Trophoblast cell (in vitro differentiated cells and primary cell): ENCODE data around the gene CA6.
"Not testable (repeated sequence)": the region's sequence is repeated elsewhere in the genome, so short reads cannot be mapped to it uniquely, and the experiment has no call there.

Source experiments
- DNase-seq, 2 donors: peaks; one replicate each; pipeline ENCODE4 v3.0.0-alpha.2; 2016
- H2AFZ ChIP-seq: 2 replicates; pipeline ENCODE4 v1.6.1; 2013; ENCODE audit warnings: low read length, moderate library complexity, mild to moderate bottlenecking; ENCODE audit not compliant: insufficient read depth, poor library complexity
- H2AK5ac ChIP-seq: 2 replicates; pipeline ENCODE4 v1.6.1; 2013; ENCODE audit warnings: mild to moderate bottlenecking, low read length
- H2BK120ac ChIP-seq: 2 replicates; pipeline ENCODE4 v1.6.1; 2013; ENCODE audit warnings: low read length, mild to moderate bottlenecking, moderate library complexity; ENCODE audit not compliant: insufficient read depth, poor library complexity
- H2BK12ac ChIP-seq: 2 replicates; pipeline ENCODE4 v1.6.1; 2013; ENCODE audit warnings: mild to moderate bottlenecking, low read length, moderate library complexity
- H2BK5ac ChIP-seq: 2 replicates; pipeline ENCODE4 v1.6.1; 2013; ENCODE audit warnings: low read length, low read depth, moderate library complexity, mild to moderate bottlenecking; ENCODE audit not compliant: poor library complexity
- H3K14ac ChIP-seq: 2 replicates; pipeline ENCODE4 v1.6.1; 2013; ENCODE audit warnings: mild to moderate bottlenecking, low read length
- H3K18ac ChIP-seq: 2 replicates; pipeline ENCODE4 v1.6.1; 2013; ENCODE audit warnings: mild to moderate bottlenecking, low read length
- H3K23ac ChIP-seq: 2 replicates; pipeline ENCODE4 v1.6.1; 2013; ENCODE audit warnings: low read length
- H3K27ac ChIP-seq: 2 replicates; pipeline ENCODE4 v1.5.1; 2013; ENCODE audit warnings: low read depth, mild to moderate bottlenecking, inconsistent platforms, low read length, moderate library complexity
- H3K27me3 ChIP-seq: 2 replicates; pipeline ENCODE4 v1.6.1; 2013; ENCODE audit warnings: inconsistent platforms, mild to moderate bottlenecking, low read length, moderate library complexity; ENCODE audit not compliant: insufficient read depth
- H3K36me3 ChIP-seq, 2 experiments: 1 replicate in 1 of 2; 2 replicates in 1 of 2; pipeline ENCODE4 v1.6.1; 2013; ENCODE audit warnings: low read length in 2 of 2, mild to moderate bottlenecking in 2 of 2, moderate library complexity in 1 of 2; ENCODE audit not compliant: insufficient read depth in 2 of 2, control insufficient read depth in 1 of 2
- H3K4ac ChIP-seq: 2 replicates; pipeline ENCODE4 v1.6.1; 2013; ENCODE audit warnings: low read depth, mild to moderate bottlenecking, low read length, moderate library complexity
- H3K4me1 ChIP-seq, 2 experiments: 1 replicate in 1 of 2; 2 replicates in 1 of 2; pipeline ENCODE4 v1.6.1; 2013; ENCODE audit warnings: low read length in 2 of 2, mild to moderate bottlenecking in 2 of 2, moderate library complexity in 1 of 2; ENCODE audit not compliant: insufficient read depth in 2 of 2, control insufficient read depth in 1 of 2
- H3K4me2 ChIP-seq: 2 replicates; pipeline ENCODE4 v1.6.1; 2013; ENCODE audit warnings: inconsistent platforms, mild to moderate bottlenecking, low read length, moderate library complexity
- H3K4me3 ChIP-seq: 2 replicates; pipeline ENCODE4 v1.5.1; 2013; ENCODE audit warnings: mild to moderate bottlenecking, low read depth, low read length, inconsistent platforms
- H3K79me1 ChIP-seq: one replicate; pipeline ENCODE4 v1.6.1; 2013; ENCODE audit warnings: low read length
- H3K79me2 ChIP-seq: 2 replicates; pipeline ENCODE4 v1.6.1; 2013; ENCODE audit warnings: low read length, mild to moderate bottlenecking; ENCODE audit not compliant: control insufficient read depth, insufficient read depth, poor library complexity
- H3K9ac ChIP-seq: 2 replicates; pipeline ENCODE4 v1.6.1; 2013; ENCODE audit warnings: mild to moderate bottlenecking, low read length
- H3K9me3 ChIP-seq: 2 replicates; pipeline ENCODE4 v1.6.1; 2013; ENCODE audit warnings: low read depth, mild to moderate bottlenecking, control low read depth, inconsistent platforms, low read length; ENCODE audit not compliant: insufficient read depth
- H4K12ac ChIP-seq: 2 replicates; pipeline ENCODE4 v1.6.1; 2013; ENCODE audit warnings: low read depth, mild to moderate bottlenecking, low read length, moderate library complexity
- H4K8ac ChIP-seq: 2 replicates; pipeline ENCODE4 v1.6.1; 2013; ENCODE audit warnings: low read depth, mild to moderate bottlenecking, low read length, moderate library complexity
- H4K91ac ChIP-seq: one replicate; pipeline ENCODE4 v1.6.1; 2013; ENCODE audit warnings: low read depth, mild to moderate bottlenecking, low read length, moderate library complexity
- WGBS: extraction: QIAGEN DNeasy Blood & Tissue Kit; methylation state at CpG from one replicate; pipeline ENCODE4 v1.1.7; 2013; ENCODE audit warnings: missing lambda C conversion rate; ENCODE audit not compliant: insufficient read length, insufficient coverage; ENCODE audit errors: extremely low coverage; 5-methylcytosine and 5-hydroxymethylcytosine counted together

CA6 gene

GRCh38 chr1:8915446-8915845, 30.2 kb upstream of the CA6 start:
- H3K9me3 ChIP-seq: peaks cover 2% of the 10 kb centered on the region
- H3K4me3 ChIP-seq: no peak overlapping the region
- WGBS: no CpG with 5 or more reads among the region's 3 CpGs

GRCh38 chr1:8917536-8917935, 28.1 kb upstream of the CA6 start:
- not testable (repeated sequence) for H3K27ac ChIP-seq, H2BK120ac ChIP-seq, H3K23ac ChIP-seq, H3K4me1 ChIP-seq, H2BK5ac ChIP-seq, H2AK5ac ChIP-seq, H3K9me3 ChIP-seq, H3K79me1 ChIP-seq, H3K27me3 ChIP-seq, H4K8ac ChIP-seq, H3K14ac ChIP-seq, H3K79me2 ChIP-seq, H3K4me3 ChIP-seq, H2AFZ ChIP-seq, H3K9ac ChIP-seq, DNase-seq, H3K4ac ChIP-seq, H4K12ac ChIP-seq, H4K91ac ChIP-seq, H3K4me2 ChIP-seq, H3K18ac ChIP-seq, H3K36me3 ChIP-seq, H2BK12ac ChIP-seq
- no CpG with 5 or more reads among the region's 10 CpGs for WGBS

More at GRCh38 chr1:8915446-8915845, 30.2 kb upstream of the CA6 start:
- H4K91ac ChIP-seq: no peak overlapping the region
- DNase-seq: peak in 1 of 2 donors; percentile 41
- H3K4me2 ChIP-seq: no peak overlapping the region
- no peak overlapping the region for H3K23ac ChIP-seq
- H3K27me3 ChIP-seq: no peaks in the 10 kb centered on the region
- H3K4ac ChIP-seq: no peak overlapping the region
- no peak overlapping the region for H4K12ac ChIP-seq
- H3K27ac ChIP-seq: no peak overlapping the region
- no peaks in the 10 kb centered on the region for H3K79me2 ChIP-seq
- no peak overlapping the region for H2BK5ac ChIP-seq
- H3K79me1 ChIP-seq: no peaks in the 10 kb centered on the region
- no peaks in the 10 kb centered on the region for H3K4me1 ChIP-seq
- H3K9ac ChIP-seq: no peak overlapping the region
- no peaks in the 10 kb centered on the region for H3K36me3 ChIP-seq
- H2BK120ac ChIP-seq: no peak overlapping the region
- no peak overlapping the region for H4K8ac ChIP-seq
- H2BK12ac ChIP-seq: no peak overlapping the region
- H3K14ac ChIP-seq: no peak overlapping the region
- no peak overlapping the region for H2AK5ac ChIP-seq
- H2AFZ ChIP-seq: no peak overlapping the region
- H3K18ac ChIP-seq: no peak overlapping the region

- H3K18ac ChIP-seq: no peak overlapping the region
- no peak overlapping the region for H2BK120ac ChIP-seq
- H4K8ac ChIP-seq: no peak overlapping the region
- no peaks in the 10 kb centered on the region for H3K9me3 ChIP-seq
- no peak overlapping the region for H3K4me3 ChIP-seq
- no peak overlapping the region for H4K91ac ChIP-seq
- H2BK5ac ChIP-seq: no peak overlapping the region
- H3K4me2 ChIP-seq: no peak overlapping the region
- H3K4ac ChIP-seq: no peak overlapping the region
- no peak overlapping the region for H3K14ac ChIP-seq
- no peaks in the 10 kb centered on the region for H3K36me3 ChIP-seq
- WGBS: no CpG with 5 or more reads among the region's 9 CpGs
- no peak overlapping the region for H3K27ac ChIP-seq
- no peaks in the 10 kb centered on the region for H3K4me1 ChIP-seq
- H3K79me2 ChIP-seq: no peaks in the 10 kb centered on the region
- no peak overlapping the region for H2BK12ac ChIP-seq
- no peak for DNase-seq
- H3K27me3 ChIP-seq: no peaks in the 10 kb centered on the region
- no peaks in the 10 kb centered on the region for H3K79me1 ChIP-seq
- no peak overlapping the region for H2AFZ ChIP-seq
- no peak overlapping the region for H3K23ac ChIP-seq
- H2AK5ac ChIP-seq: no peak overlapping the region
- H4K12ac ChIP-seq: no peak overlapping the region
- H3K9ac ChIP-seq: no peak overlapping the region
Measured at GRCh38 chr1:8922962-8923361, 22.7 kb upstream of the CA6 start.

- H3K4ac ChIP-seq: no peak overlapping the region
- H3K4me2 ChIP-seq: no peak overlapping the region
- H3K9me3 ChIP-seq: peaks cover 2% of the 10 kb centered on the region
- no peak overlapping the region for H2BK120ac ChIP-seq
- H3K27me3 ChIP-seq: no peaks in the 10 kb centered on the region
- no peak overlapping the region for H2BK5ac ChIP-seq
- no CpG with 5 or more reads among the region's 2 CpGs for WGBS
- H4K8ac ChIP-seq: no peak overlapping the region
- no peak overlapping the region for H3K27ac ChIP-seq
- H3K79me2 ChIP-seq: no peaks in the 10 kb centered on the region
- H3K79me1 ChIP-seq: no peaks in the 10 kb centered on the region
- no peak overlapping the region for H2BK12ac ChIP-seq
- DNase-seq: no peak
- H3K4me1 ChIP-seq: no peaks in the 10 kb centered on the region
- no peak overlapping the region for H2AK5ac ChIP-seq
- no peak overlapping the region for H4K91ac ChIP-seq
- no peak overlapping the region for H4K12ac ChIP-seq
- H2AFZ ChIP-seq: no peak overlapping the region
- no peak overlapping the region for H3K9ac ChIP-seq
- no peak overlapping the region for H3K4me3 ChIP-seq
- no peaks in the 10 kb centered on the region for H3K36me3 ChIP-seq
- no peak overlapping the region for H3K23ac ChIP-seq
- no peak overlapping the region for H3K14ac ChIP-seq
- no peak overlapping the region for H3K18ac ChIP-seq
Measured at GRCh38 chr1:8925406-8925805, 20.3 kb upstream of the CA6 start.
